ENCODE data around the gene TTC24.
"Not testable (repeated sequence)": the region's sequence is repeated elsewhere in the genome, so short reads cannot be mapped to it uniquely, and the experiment has no call there.

- TF ChIP-seq CTCF, POLR2A (IDR thresholded peaks at IDR 0.05): not testable (repeated sequence)
Measured at GRCh38 chr1:156631152-156631551, 51.6 kb downstream of the TTC24 start.
